ENCODE data around the gene CD300LD. TPM values are rescaled to one million over a fixed set of nuclear protein-coding genes. Genes with fewer than 3 reads are reported as not detected.
"Not testable (repeated sequence)": the region's sequence is repeated elsewhere in the genome, so short reads cannot be mapped to it uniquely, and the experiment has no call there.

Gene CD300LD
- total RNA-seq = not detected
- long read RNA-seq = 0 reads

GRCh38 chr17:74592087-74592990 lies at the start of gene CD300LD:
CD300LD (minus strand) TSS chr17:74592283; CDS start chr17:74592202, 81 bp downstream.
- no peak for DNase-seq
- ATAC-seq (ENCODE audit: poor library complexity) = no peak
- intact Hi-C loops (cut with DNase I) = no loop called here

- no peak for ATAC-seq (ENCODE audit: poor library complexity)
- intact Hi-C loops (cut with DNase I) = no loop called here
- DNase-seq = no peak
Observed at GRCh38 chr17:74641224-74641957, 49.3 kb upstream of the CD300LD start.

- intact Hi-C loops (cut with DNase I) = no loop called here
- DNase-seq = no peak
- peak; percentile 46 for ATAC-seq (ENCODE audit: poor library complexity)
Observed at GRCh38 chr17:74639704-74640151, 47.6 kb upstream of the CD300LD start.

GRCh38 chr17:74637926-74638325 lies 45.8 kb upstream of the CD300LD start:
- ATAC-seq (ENCODE audit: poor library complexity) = no peak
- no peak for DNase-seq
- intact Hi-C loops (cut with DNase I) = no loop called here

- intact Hi-C loops (cut with DNase I) = no loop called here
- ATAC-seq (ENCODE audit: poor library complexity) (no peak), DNase-seq (no peak)
Observed at GRCh38 chr17:74637265-74637664, 45.2 kb upstream of the CD300LD start.

- ATAC-seq (ENCODE audit: poor library complexity); intact Hi-C loops (cut with DNase I); DNase-seq: not testable (repeated sequence)
Observed at GRCh38 chr17:74636541-74637085, 44.5 kb upstream of the CD300LD start.

GRCh38 chr17:74635418-74635817 lies 43.3 kb upstream of the CD300LD start:
- DNase-seq (no peak), ATAC-seq (ENCODE audit: poor library complexity) (no peak)
- intact Hi-C loops (cut with DNase I) = no loop called here

GRCh38 chr17:74633326-74633725 lies 41.2 kb upstream of the CD300LD start:
- ATAC-seq (ENCODE audit: poor library complexity) (no peak), DNase-seq (no peak)
- intact Hi-C loops (cut with DNase I) = no loop called here

GRCh38 chr17:74632617-74633016 lies 40.5 kb upstream of the CD300LD start:
- ATAC-seq (ENCODE audit: poor library complexity) (no peak), DNase-seq (no peak)
- intact Hi-C loops (cut with DNase I) = no loop called here

- ATAC-seq (ENCODE audit: poor library complexity) (no peak), DNase-seq (no peak)
- intact Hi-C loops (cut with DNase I) = no loop called here
Observed at GRCh38 chr17:74631468-74632450, 39.7 kb upstream of the CD300LD start.

GRCh38 chr17:74630251-74630650 lies 38.2 kb upstream of the CD300LD start:
- ATAC-seq (ENCODE audit: poor library complexity); DNase-seq; intact Hi-C loops (cut with DNase I): not testable (repeated sequence)

- ATAC-seq (ENCODE audit: poor library complexity) (no peak), DNase-seq (no peak)
- intact Hi-C loops (cut with DNase I) = no loop called here
Observed at GRCh38 chr17:74625661-74626060, 33.6 kb upstream of the CD300LD start.

GRCh38 chr17:74624131-74624530 lies 32.0 kb upstream of the CD300LD start:
- no peak for ATAC-seq (ENCODE audit: poor library complexity)
- intact Hi-C loops (cut with DNase I) = no loop called here
- no peak for DNase-seq

GRCh38 chr17:74623693-74624093 lies 31.6 kb upstream of the CD300LD start, which contains the start of gene CD300E:
CD300E (minus strand) TSS chr17:74623738; CDS start chr17:74623621, 117 bp downstream.
- ATAC-seq (ENCODE audit: poor library complexity) = peak; percentile 54
- intact Hi-C loops (cut with DNase I) = no loop called here
- no peak for DNase-seq

- intact Hi-C loops (cut with DNase I) = no loop called here
- DNase-seq (peak; percentile 66), ATAC-seq (ENCODE audit: poor library complexity) (peak; percentile 78)
Observed at GRCh38 chr17:74619077-74619673, 27.1 kb upstream of the CD300LD start.

GRCh38 chr17:74618451-74618850 lies 26.4 kb upstream of the CD300LD start:
- DNase-seq (no peak), ATAC-seq (ENCODE audit: poor library complexity) (no peak)
- intact Hi-C loops (cut with DNase I) = no loop called here

- intact Hi-C loops (cut with DNase I) = no loop called here
- ATAC-seq (ENCODE audit: poor library complexity) (no peak), DNase-seq (no peak)
Observed at GRCh38 chr17:74616696-74617095, 24.6 kb upstream of the CD300LD start.

GRCh38 chr17:74612046-74612445 lies 20.0 kb upstream of the CD300LD start:
- intact Hi-C loops (cut with DNase I) = no loop called here
- DNase-seq = no peak
- ATAC-seq (ENCODE audit: poor library complexity) = no peak
